ENCODE data around the gene RAPGEF4. TPM values are rescaled to one million over a fixed set of nuclear protein-coding genes. Genes with fewer than 3 reads are reported as not detected.

RAPGEF4 gene
- total RNA-seq, 1 experiment from 2014 or later: 2.2 TPM

DNA sequence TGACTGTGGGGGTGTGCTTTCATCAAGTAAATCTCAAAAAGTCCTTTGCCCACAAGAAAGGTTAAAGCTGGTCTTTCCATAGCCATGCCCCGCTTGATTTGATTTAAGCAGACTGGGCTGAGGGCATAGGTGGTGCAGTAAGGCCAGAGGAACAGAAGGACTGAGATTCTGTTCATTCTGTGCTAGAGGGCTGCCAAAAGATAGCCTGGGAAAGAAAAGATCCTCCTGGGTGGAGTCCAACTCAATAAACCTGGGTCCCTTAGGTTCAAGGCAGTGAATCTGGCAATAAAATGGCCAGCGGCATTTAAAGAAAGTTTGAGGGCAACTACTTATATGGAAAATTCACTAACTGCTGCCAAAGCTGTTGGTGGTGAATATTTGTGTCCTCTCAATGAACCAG is 280.8 kb downstream of the RAPGEF4 start:
- Mint-ChIP-seq H3K4me1 (0 out of 2 replicates have a peak, but pooled peaks cover 3% of the 10 kb centered on the region), H3K27ac (no peak overlapping the region), H3K36me3 (no peaks in the 10 kb centered on the region), H3K4me3 (no peak overlapping the region), H3K9me3 (no peaks in the 10 kb centered on the region), H3K27me3 (ENCODE audit: low read depth) (no peaks in the 10 kb centered on the region)
- no peak for DNase-seq (ENCODE audit: low spot score)
- CTCF ChIA-PET: no interaction called here
- ATAC-seq: no peak
- POLR2A ChIA-PET: no interaction called here
- TF ChIP-seq, protein P1, sequence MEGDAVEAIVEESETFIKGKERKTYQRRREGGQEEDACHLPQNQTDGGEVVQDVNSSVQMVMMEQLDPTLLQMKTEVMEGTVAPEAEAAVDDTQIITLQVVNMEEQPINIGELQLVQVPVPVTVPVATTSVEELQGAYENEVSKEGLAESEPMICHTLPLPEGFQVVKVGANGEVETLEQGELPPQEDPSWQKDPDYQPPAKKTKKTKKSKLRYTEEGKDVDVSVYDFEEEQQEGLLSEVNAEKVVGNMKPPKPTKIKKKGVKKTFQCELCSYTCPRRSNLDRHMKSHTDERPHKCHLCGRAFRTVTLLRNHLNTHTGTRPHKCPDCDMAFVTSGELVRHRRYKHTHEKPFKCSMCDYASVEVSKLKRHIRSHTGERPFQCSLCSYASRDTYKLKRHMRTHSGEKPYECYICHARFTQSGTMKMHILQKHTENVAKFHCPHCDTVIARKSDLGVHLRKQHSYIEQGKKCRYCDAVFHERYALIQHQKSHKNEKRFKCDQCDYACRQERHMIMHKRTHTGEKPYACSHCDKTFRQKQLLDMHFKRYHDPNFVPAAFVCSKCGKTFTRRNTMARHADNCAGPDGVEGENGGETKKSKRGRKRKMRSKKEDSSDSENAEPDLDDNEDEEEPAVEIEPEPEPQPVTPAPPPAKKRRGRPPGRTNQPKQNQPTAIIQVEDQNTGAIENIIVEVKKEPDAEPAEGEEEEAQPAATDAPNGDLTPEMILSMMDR (IDR thresholded peaks at IDR 0.05): no peak
- TF ChIP-seq, protein P2, sequence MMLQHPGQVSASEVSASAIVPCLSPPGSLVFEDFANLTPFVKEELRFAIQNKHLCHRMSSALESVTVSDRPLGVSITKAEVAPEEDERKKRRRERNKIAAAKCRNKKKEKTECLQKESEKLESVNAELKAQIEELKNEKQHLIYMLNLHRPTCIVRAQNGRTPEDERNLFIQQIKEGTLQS (CRISPR knock-in tag; conservative IDR thresholded peaks at IDR 0.05): no peak
- TF ChIP-seq MYBL2 (CRISPR knock-in tag; IDR thresholded peaks at IDR 0.05) (no peak), ATF2 (CRISPR knock-in tag; IDR thresholded peaks at IDR 0.05; ENCODE audit: borderline replicate concordance, low read depth) (no peak), FOXJ3 (CRISPR knock-in tag; IDR thresholded peaks at IDR 0.05; ENCODE audit: borderline replicate concordance) (no peak), CREM (CRISPR knock-in tag; IDR thresholded peaks at IDR 0.05) (no peak), SP1 (CRISPR knock-in tag; conservative IDR thresholded peaks at IDR 0.05) (no peak), ZBTB21 (CRISPR knock-in tag; IDR thresholded peaks at IDR 0.05; ENCODE audit: borderline replicate concordance) (no peak), ESRRA (CRISPR knock-in tag; IDR thresholded peaks at IDR 0.05; ENCODE audit: borderline replicate concordance) (no peak)
- TF ChIP-seq, protein P3, sequence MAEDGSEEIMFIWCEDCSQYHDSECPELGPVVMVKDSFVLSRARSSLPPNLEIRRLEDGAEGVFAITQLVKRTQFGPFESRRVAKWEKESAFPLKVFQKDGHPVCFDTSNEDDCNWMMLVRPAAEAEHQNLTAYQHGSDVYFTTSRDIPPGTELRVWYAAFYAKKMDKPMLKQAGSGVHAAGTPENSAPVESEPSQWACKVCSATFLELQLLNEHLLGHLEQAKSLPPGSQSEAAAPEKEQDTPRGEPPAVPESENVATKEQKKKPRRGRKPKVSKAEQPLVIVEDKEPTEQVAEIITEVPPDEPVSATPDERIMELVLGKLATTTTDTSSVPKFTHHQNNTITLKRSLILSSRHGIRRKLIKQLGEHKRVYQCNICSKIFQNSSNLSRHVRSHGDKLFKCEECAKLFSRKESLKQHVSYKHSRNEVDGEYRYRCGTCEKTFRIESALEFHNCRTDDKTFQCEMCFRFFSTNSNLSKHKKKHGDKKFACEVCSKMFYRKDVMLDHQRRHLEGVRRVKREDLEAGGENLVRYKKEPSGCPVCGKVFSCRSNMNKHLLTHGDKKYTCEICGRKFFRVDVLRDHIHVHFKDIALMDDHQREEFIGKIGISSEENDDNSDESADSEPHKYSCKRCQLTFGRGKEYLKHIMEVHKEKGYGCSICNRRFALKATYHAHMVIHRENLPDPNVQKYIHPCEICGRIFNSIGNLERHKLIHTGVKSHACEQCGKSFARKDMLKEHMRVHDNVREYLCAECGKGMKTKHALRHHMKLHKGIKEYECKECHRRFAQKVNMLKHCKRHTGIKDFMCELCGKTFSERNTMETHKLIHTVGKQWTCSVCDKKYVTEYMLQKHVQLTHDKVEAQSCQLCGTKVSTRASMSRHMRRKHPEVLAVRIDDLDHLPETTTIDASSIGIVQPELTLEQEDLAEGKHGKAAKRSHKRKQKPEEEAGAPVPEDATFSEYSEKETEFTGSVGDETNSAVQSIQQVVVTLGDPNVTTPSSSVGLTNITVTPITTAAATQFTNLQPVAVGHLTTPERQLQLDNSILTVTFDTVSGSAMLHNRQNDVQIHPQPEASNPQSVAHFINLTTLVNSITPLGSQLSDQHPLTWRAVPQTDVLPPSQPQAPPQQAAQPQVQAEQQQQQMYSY (CRISPR knock-in tag; IDR thresholded peaks at IDR 0.05): no peak

GRCh38 chr2:173017646-173018420 is 282.2 kb downstream of the RAPGEF4 start:
- no peaks in the 10 kb centered on the region for H3K9me3 Mint-ChIP-seq
- H3K27ac Mint-ChIP-seq: no peak overlapping the region
- ATAC-seq: no peak
- ChIA-PET CTCF (interaction anchor here (0.6 kb wide), 1 partner anchor 355 kb away, joined by 3 read pairs; no protein-coding TSS in a partner anchor), POLR2A (no interaction called here)
- H3K4me1 Mint-ChIP-seq: 0 out of 2 replicates have a peak, but pooled peaks cover 3% of the 10 kb centered on the region
- DNase-seq (ENCODE audit: low spot score): no peak
- no peak overlapping the region for H3K4me3 Mint-ChIP-seq
- no peaks in the 10 kb centered on the region for H3K36me3 Mint-ChIP-seq
- no peaks in the 10 kb centered on the region for H3K27me3 Mint-ChIP-seq (ENCODE audit: low read depth)
- TF ChIP-seq, protein P4, sequence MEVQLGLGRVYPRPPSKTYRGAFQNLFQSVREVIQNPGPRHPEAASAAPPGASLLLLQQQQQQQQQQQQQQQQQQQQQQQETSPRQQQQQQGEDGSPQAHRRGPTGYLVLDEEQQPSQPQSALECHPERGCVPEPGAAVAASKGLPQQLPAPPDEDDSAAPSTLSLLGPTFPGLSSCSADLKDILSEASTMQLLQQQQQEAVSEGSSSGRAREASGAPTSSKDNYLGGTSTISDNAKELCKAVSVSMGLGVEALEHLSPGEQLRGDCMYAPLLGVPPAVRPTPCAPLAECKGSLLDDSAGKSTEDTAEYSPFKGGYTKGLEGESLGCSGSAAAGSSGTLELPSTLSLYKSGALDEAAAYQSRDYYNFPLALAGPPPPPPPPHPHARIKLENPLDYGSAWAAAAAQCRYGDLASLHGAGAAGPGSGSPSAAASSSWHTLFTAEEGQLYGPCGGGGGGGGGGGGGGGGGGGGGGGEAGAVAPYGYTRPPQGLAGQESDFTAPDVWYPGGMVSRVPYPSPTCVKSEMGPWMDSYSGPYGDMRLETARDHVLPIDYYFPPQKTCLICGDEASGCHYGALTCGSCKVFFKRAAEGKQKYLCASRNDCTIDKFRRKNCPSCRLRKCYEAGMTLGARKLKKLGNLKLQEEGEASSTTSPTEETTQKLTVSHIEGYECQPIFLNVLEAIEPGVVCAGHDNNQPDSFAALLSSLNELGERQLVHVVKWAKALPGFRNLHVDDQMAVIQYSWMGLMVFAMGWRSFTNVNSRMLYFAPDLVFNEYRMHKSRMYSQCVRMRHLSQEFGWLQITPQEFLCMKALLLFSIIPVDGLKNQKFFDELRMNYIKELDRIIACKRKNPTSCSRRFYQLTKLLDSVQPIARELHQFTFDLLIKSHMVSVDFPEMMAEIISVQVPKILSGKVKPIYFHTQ (CRISPR knock-in tag; IDR thresholded peaks at IDR 0.05): no peak
- no peak for TF ChIP-seq RELA (CRISPR knock-in tag; IDR thresholded peaks at IDR 0.05; ENCODE audit: borderline replicate concordance)
